Muscle of leg (tissue), 11 donors: ENCODE results near the gene SRPRA. TPM values are rescaled to one million over a fixed set of nuclear protein-coding genes. Genes with fewer than 3 reads are reported as not detected.
A peak's percentile ranks its signal among the peaks of the same experiment; 100 is the strongest.
"Not testable (repeated sequence)": the region's sequence is repeated elsewhere in the genome, so short reads cannot be mapped to it uniquely, and the experiment has no call there.

ENCODE experiments used
- DNase-seq: peaks from one replicate; pipeline ENCODE4 v3.0.0; 2013
- H3K27ac ChIP-seq: one replicate; pipeline ENCODE4 v1.5.1; 2013; ENCODE audit warnings: mild to moderate bottlenecking, low read length, control low read depth
- H3K27me3 ChIP-seq: one replicate; pipeline ENCODE4 v1.6.1; 2013; ENCODE audit warnings: low read length; ENCODE audit not compliant: control insufficient read depth, insufficient read depth
- H3K36me3 ChIP-seq: one replicate; pipeline ENCODE4 v1.6.1; 2013; ENCODE audit warnings: low read length; ENCODE audit not compliant: control insufficient read depth, insufficient read depth
- H3K4me1 ChIP-seq: one replicate; pipeline ENCODE4 v1.6.1; 2013; ENCODE audit warnings: low read length; ENCODE audit not compliant: control insufficient read depth, insufficient read depth
- H3K4me3 ChIP-seq: one replicate; pipeline ENCODE4 v1.5.1; 2013; ENCODE audit warnings: low read length, control low read depth
- H3K9me3 ChIP-seq: replicated peaks from 2 replicates; pipeline ENCODE4 v1.6.1; 2013; ENCODE audit warnings: low read depth, low read length; ENCODE audit not compliant: control insufficient read depth
- WGBS: methylation state at CpG from one replicate; pipeline ENCODE4 v1.1.5; 2013; ENCODE audit warnings: missing lambda C conversion rate; ENCODE audit not compliant: insufficient coverage; 5-methylcytosine and 5-hydroxymethylcytosine counted together
- polyA plus RNA-seq, 8 donors: library from polyadenylated mRNA; unstranded; fragments of 120-200 nt; gene quantifications; one replicate each; pipeline versions ENCODE4 v1.2.1 to v1.2.3, GENCODE V29; 2013; ENCODE audit warnings: inconsistent platforms in 1 of 8, low replicate concordance in 1 of 8; ENCODE audit not compliant: insufficient read length in 8 of 8, insufficient read depth in 1 of 8
- total RNA-seq: library from RNA; stranded (reverse); fragments of 120-200 nt; gene quantifications from one replicate; pipeline ENCODE4 v1.2.4, GENCODE V29; 2013

SRPRA gene
- total and polyA plus RNA-seq, 9 donors = 52.5 to 78.5 (median 61.7) TPM

GRCh38 chr11:126310200-126310991 is 41.7 kb upstream of the SRPRA start:
- 63% methylated on average over 9 of the region's 12 CpGs for WGBS
- peak; percentile 90 for DNase-seq
- no peak overlapping the region for H3K4me3 ChIP-seq
- H3K27me3 ChIP-seq = no peaks in the 10 kb centered on the region
- H3K9me3 ChIP-seq = no peaks in the 10 kb centered on the region
- peak overlapping the region; percentile 11 for H3K27ac ChIP-seq
- H3K4me1 ChIP-seq = peaks cover 28% of the 10 kb centered on the region
- peaks cover 25% of the 10 kb centered on the region for H3K36me3 ChIP-seq

GRCh38 chr11:126308771-126309170 is 40.1 kb upstream of the SRPRA start:
- DNase-seq, H3K9me3 ChIP-seq, H3K27me3 ChIP-seq, H3K4me3 ChIP-seq: not testable (repeated sequence)
- Histone ChIP-seq H3K27ac (peak overlapping the region; percentile 62), H3K4me1 (peaks cover 33% of the 10 kb centered on the region), H3K36me3 (peaks cover 22% of the 10 kb centered on the region)
- WGBS = no CpG with 5 or more reads among the region's 4 CpGs

GRCh38 chr11:126308271-126308671 is 39.6 kb upstream of the SRPRA start:
- peaks cover 37% of the 10 kb centered on the region for H3K4me1 ChIP-seq
- H3K27me3 ChIP-seq = no peaks in the 10 kb centered on the region
- peak; percentile 80 for DNase-seq
- H3K36me3 ChIP-seq = peaks cover 21% of the 10 kb centered on the region
- no peaks in the 10 kb centered on the region for H3K9me3 ChIP-seq
- peak overlapping the region; percentile 76 for H3K27ac ChIP-seq
- 21% methylated on average over 3 of the region's 4 CpGs for WGBS
- H3K4me3 ChIP-seq = no peak overlapping the region

GRCh38 chr11:126307706-126308105 is 39.0 kb upstream of the SRPRA start:
- Histone ChIP-seq H3K27me3 (no peaks in the 10 kb centered on the region), H3K27ac (peak overlapping the region; percentile 76), H3K4me3 (no peak overlapping the region), H3K36me3 (peaks cover 17% of the 10 kb centered on the region), H3K9me3 (no peaks in the 10 kb centered on the region), H3K4me1 (peaks cover 36% of the 10 kb centered on the region)
- no CpG with 5 or more reads among the region's 5 CpGs for WGBS
- DNase-seq = peak; percentile 75

GRCh38 chr11:126305699-126306098 is 37.0 kb upstream of the SRPRA start:
- Histone ChIP-seq H3K36me3 (peaks cover 21% of the 10 kb centered on the region), H3K27ac (no peak overlapping the region), H3K9me3 (no peaks in the 10 kb centered on the region), H3K4me3 (no peak overlapping the region), H3K27me3 (no peaks in the 10 kb centered on the region), H3K4me1 (peaks cover 30% of the 10 kb centered on the region)
- WGBS = 60% methylated on average over 1 of the region's 4 CpGs
- DNase-seq = no peak

GRCh38 chr11:126304457-126305075 is 35.9 kb upstream of the SRPRA start:
- Histone ChIP-seq H3K36me3 (peaks cover 16% of the 10 kb centered on the region), H3K4me3 (peak overlapping the region; percentile 76), H3K27me3 (no peaks in the 10 kb centered on the region), H3K4me1 (peaks cover 24% of the 10 kb centered on the region), H3K27ac (peak overlapping the region; percentile 92), H3K9me3 (no peaks in the 10 kb centered on the region)
- WGBS = no CpG with 5 or more reads among the region's 12 CpGs
- DNase-seq = no peak

- peak within 1 kb of the TSS; percentile 92 for H3K27ac ChIP-seq
- H3K4me1 ChIP-seq = peaks cover 23% of the 10 kb centered on the region
- WGBS = 1% methylated on average over 46 of the region's 61 CpGs
- no peaks in the 10 kb centered on the region for H3K27me3 ChIP-seq
- H3K36me3 ChIP-seq = peaks cover 18% of the 10 kb centered on the region
- H3K9me3 ChIP-seq = no peaks in the 10 kb centered on the region
- peak; percentile 96 for DNase-seq
- H3K4me3 ChIP-seq = peak within 1 kb of the TSS; percentile 76
Measured at GRCh38 chr11:126303623-126304456, 35.1 kb upstream of the SRPRA start, which contains the start of gene DCPS. Gene DCPS, plus strand, starts transcription at chr11:126304060. Its CDS starts 21 bp downstream, at chr11:126304081.

- no peaks in the 10 kb centered on the region for H3K9me3 ChIP-seq
- H3K4me3 ChIP-seq = no peak overlapping the region
- no peaks in the 10 kb centered on the region for H3K4me1 ChIP-seq
- 67% methylated on average over 2 of the region's 2 CpGs for WGBS
- peaks cover 40% of the 10 kb centered on the region for H3K36me3 ChIP-seq
- no peak overlapping the region for H3K27ac ChIP-seq
- H3K27me3 ChIP-seq = no peaks in the 10 kb centered on the region
- no peak for DNase-seq
Measured at GRCh38 chr11:126297004-126297403, 28.3 kb upstream of the SRPRA start.

GRCh38 chr11:126293726-126294125 is 25.0 kb upstream of the SRPRA start:
- no peak for DNase-seq
- H3K4me1 ChIP-seq = no peaks in the 10 kb centered on the region
- H3K27ac ChIP-seq = no peak overlapping the region
- WGBS = 77% methylated on average over 5 of the region's 5 CpGs
- no peaks in the 10 kb centered on the region for H3K27me3 ChIP-seq
- no peaks in the 10 kb centered on the region for H3K9me3 ChIP-seq
- H3K36me3 ChIP-seq = peaks cover 54% of the 10 kb centered on the region
- no peak overlapping the region for H3K4me3 ChIP-seq

GRCh38 chr11:126290887-126291286 is 22.2 kb upstream of the SRPRA start:
- peaks cover 51% of the 10 kb centered on the region for H3K36me3 ChIP-seq

More at GRCh38 chr11:126290887-126291286, 22.2 kb upstream of the SRPRA start:
- no peaks in the 10 kb centered on the region for H3K4me1 ChIP-seq
- peak; percentile 59 for DNase-seq
- H3K27me3 ChIP-seq = no peaks in the 10 kb centered on the region
- H3K4me3 ChIP-seq = no peak overlapping the region
- 72% methylated on average over 9 of the region's 12 CpGs for WGBS
- no peak overlapping the region for H3K27ac ChIP-seq
- H3K9me3 ChIP-seq = no peaks in the 10 kb centered on the region
